NT2/D1 (cell line): ENCODE data around the gene CYB5A.

ENCODE experiments used
- DNase-seq: peaks from one replicate; pipeline ENCODE4 v3.0.0-alpha.2; 2011; ENCODE audit warnings: low read depth, low spot score
- H3K27me3 ChIP-seq: 2 replicates; pipeline ENCODE4 v1.6.0; 2011; ENCODE audit warnings: mild to moderate bottlenecking; ENCODE audit not compliant: insufficient read length, insufficient read depth
- H3K36me3 ChIP-seq: 2 replicates; pipeline ENCODE4 v1.6.1; 2011; ENCODE audit warnings: mild to moderate bottlenecking, low read length, mixed read lengths; ENCODE audit not compliant: insufficient read depth, insufficient read length
- H3K4me1 ChIP-seq: 2 replicates; pipeline ENCODE4 v1.5.1; 2011; ENCODE audit not compliant: insufficient read depth, insufficient read length
- H3K4me3 ChIP-seq: 2 replicates; pipeline ENCODE4 v1.5.1; 2011; ENCODE audit warnings: low read depth; ENCODE audit not compliant: insufficient read length
- H3K9ac ChIP-seq: 2 replicates; pipeline ENCODE4 v1.6.0; 2011; ENCODE audit warnings: low read depth; ENCODE audit not compliant: insufficient read length
- H3K9me3 ChIP-seq: 2 replicates; pipeline ENCODE4 v1.5.1; 2011; ENCODE audit warnings: mild to moderate bottlenecking, low read length; ENCODE audit not compliant: insufficient read depth
- SUZ12 ChIP-seq: IDR thresholded peaks from 2 replicates; pipeline ENCODE4 v1.6.1; 2011; ENCODE audit not compliant: insufficient read length, insufficient read depth; ENCODE audit errors: extremely low read depth
- YY1 ChIP-seq: IDR thresholded peaks from 2 replicates; pipeline ENCODE4 v1.6.1; 2011; ENCODE audit not compliant: insufficient read length, insufficient read depth
- ZNF274 ChIP-seq: IDR thresholded peaks from 2 replicates; pipeline ENCODE4 v1.6.1; 2011; ENCODE audit warnings: mild to moderate bottlenecking, low read depth, low read length

Gene CYB5A

GRCh38 chr18:74203811-74204210 lies 88.0 kb downstream of the CYB5A start:
- Histone ChIP-seq H3K27me3 (no peaks in the 10 kb centered on the region), H3K36me3 (no peaks in the 10 kb centered on the region), H3K9ac (no peak overlapping the region), H3K4me1 (no peaks in the 10 kb centered on the region), H3K9me3 (no peaks in the 10 kb centered on the region), H3K4me3 (no peak overlapping the region)
- no peak for TF ChIP-seq SUZ12
- TF ChIP-seq YY1: no peak
- no peak for TF ChIP-seq ZNF274
- no peak for DNase-seq
